Putamen (tissue), 1 donor: ENCODE results near the gene CYP3A7.
"Not testable (repeated sequence)": the region's sequence is repeated elsewhere in the genome, so short reads cannot be mapped to it uniquely, and the experiment has no call there.

Experiments
- DNase-seq: peaks from one replicate; pipeline ENCODE4 v3.0.0-alpha.2; 2016; ENCODE audit warnings: low spot score

Gene CYP3A7

DNA sequence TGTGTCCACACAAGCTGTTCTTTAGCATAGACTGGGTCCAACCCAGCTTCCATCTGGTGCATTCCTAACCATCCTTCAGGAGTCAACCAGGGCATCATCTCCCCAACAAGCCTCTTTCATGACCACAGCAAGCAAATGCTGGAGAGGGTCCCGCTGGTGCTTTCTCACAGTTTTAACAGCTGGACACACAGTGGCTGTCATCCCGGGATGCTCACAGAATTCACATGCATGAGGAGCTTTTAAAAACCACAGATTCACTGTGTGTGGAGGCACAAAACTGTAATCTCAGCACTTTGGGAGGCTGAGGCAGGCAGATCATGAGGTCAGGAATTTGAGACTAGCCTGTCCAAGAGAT, 6.4 kb upstream of the CYP3A7 start:
- no peak for DNase-seq

DNA sequence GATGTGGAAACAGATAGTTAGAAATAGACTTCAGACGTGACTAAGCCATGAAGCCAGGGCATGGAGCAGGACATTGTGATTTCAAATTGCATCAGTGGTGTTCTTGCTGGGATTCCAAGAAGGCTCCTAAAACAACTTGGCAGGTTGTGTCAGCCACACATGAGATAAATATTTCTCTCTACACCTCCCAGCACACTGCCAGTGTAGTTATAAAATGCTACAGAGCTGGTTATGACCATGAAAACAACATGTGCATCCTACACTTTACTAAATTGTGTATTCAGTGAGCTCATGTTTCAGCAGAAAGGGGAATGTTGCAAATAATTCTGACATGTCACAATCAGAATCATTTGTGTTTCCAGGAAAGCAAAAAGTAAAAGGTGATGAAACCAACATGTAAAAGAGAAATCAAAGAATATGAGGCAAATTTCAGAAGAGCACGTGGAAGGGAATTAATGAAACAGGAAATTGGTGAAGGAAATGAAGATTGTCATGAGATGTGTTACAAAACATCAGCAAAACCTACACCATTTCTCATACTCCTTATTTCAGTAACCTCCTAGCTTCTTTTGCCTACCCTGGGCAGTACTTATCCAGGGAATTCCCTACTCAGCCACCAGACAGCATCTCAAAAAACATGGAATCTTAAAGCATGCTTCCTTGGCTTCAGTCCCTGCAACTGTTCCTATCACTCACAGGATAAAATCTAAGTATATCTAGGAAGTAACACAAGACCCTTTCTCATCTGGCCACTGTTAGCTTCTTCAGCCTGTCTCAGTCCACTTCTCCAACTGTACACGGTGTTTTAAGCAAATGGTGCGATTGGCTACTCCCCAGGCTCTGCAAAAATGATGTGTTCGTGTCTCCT, 5.8 kb upstream of the CYP3A7 start:
- no peak for DNase-seq

- DNase-seq = no peak
These were observed 4.9 kb upstream of the CYP3A7 start for GRCh38 chr7:99739699-99740572.

DNA sequence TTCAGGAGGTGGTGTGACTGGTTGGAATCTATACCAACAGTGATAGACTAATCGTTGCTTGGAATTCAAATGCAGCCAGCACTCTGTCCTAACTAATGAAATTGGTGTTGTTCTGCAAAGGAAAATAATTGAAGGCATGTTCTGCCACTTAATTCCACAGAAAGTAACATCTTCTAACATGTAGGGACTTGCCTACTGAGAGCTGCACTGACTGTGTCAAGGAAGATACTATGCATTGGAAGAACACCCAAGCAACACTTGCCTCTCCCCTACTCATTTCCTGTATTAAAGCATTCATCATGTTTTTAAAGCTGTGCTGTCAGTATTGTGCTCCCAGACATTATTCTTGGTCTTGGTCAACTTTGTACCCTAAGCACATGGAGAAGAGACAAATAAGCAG, 2.7 kb upstream of the CYP3A7 start:
- no peak for DNase-seq

- DNase-seq = not testable (repeated sequence)
These were observed 1.7 kb upstream of the CYP3A7 start for GRCh38 chr7:99736667-99737066.

- DNase-seq = no peak
These were observed 1.5 kb downstream of the CYP3A7 start for GRCh38 chr7:99733448-99733847.

- no peak for DNase-seq
These were observed 2.0 kb downstream of the CYP3A7 start for GRCh38 chr7:99733003-99733402.

GRCh38 chr7:99731638-99732374, 3.2 kb downstream of the CYP3A7 start:
- no peak for DNase-seq

- DNase-seq = no peak
These were observed 4.0 kb downstream of the CYP3A7 start for GRCh38 chr7:99730992-99731391.

DNA sequence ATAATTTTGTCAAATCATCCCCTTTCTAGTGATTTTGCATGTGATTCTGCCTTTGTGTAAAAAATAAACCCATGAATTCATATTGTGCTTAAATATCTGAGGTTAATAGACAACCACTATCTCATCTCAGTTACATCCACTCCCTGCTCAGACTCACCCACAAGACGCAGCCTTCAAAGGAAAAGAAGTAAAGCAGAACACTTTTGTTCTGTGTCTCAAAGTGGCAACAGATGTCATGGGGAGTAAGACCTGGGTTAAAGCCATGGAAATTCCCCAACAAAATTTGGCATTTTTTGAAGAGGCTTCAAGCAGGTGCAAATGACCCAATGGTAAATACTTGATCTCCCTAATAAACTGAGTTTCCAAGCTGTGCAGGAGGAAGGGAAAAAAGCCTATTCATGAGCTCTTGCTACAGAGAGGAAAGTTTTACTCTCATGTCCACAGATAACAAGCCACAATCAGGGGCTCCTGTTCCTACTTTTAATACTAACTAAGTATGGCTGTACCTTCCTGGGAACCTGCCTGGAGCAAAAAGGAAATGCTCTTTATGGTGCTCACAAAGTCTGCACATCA, 4.7 kb downstream of the CYP3A7 start:
- no peak for DNase-seq

- DNase-seq = no peak
These were observed 5.3 kb downstream of the CYP3A7 start for GRCh38 chr7:99729486-99730237.

DNA sequence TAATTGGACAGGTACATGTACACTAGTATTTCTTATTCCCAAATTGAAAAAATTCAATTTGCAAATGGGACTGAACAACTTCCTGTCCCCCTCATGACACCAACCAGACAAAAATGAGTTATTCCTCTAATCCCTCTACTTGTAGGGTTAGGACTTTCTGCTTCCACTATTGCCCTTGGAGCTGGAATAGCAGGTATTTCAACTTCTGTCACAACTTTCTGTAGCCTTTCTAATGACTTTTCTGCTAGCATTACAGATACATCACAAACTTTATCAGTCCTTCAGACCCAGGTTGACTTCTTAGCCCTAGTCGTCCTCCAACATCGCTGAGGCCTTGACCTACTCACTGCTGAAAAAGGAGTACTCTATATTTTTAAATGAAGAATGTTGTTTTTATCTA, 6.4 kb downstream of the CYP3A7 start:
- DNase-seq = no peak

GRCh38 chr7:99723201-99723600, 11.8 kb downstream of the CYP3A7 start:
- DNase-seq = not testable (repeated sequence)

GRCh38 chr7:99720800-99721595, 14.0 kb downstream of the CYP3A7 start:
- DNase-seq = no peak

- no peak for DNase-seq
These were observed 14.8 kb downstream of the CYP3A7 start for GRCh38 chr7:99719996-99720769.

DNA sequence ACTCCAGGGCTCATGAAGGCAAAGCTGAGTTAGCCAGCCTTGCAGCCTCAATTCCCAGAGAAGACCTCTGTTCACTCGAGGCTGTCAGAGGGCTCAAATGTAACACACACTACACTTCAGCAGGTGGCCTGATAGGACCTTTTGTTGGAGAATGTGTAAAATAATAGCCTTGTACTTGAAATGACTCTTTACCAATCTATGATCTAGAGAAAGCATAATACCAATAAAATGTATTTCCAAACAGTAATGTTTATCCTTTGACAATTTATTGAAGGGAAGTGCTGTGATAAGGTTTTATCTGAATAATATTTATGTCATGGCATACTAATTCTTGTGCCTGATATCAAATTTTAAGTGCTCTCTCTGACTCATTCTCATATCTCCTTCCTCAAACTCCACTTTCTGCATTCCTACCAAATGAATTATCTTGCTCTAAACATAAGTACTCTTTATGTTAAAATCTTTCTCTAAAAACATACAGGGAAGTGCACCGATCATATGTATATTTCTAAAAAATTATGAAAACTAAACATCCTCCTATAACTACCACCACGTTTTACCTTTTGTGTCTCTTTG, 20.9 kb downstream of the CYP3A7 start:
- DNase-seq = no peak

GRCh38 chr7:99709838-99710578, 25.0 kb downstream of the CYP3A7 start:
- DNase-seq = no peak

DNA sequence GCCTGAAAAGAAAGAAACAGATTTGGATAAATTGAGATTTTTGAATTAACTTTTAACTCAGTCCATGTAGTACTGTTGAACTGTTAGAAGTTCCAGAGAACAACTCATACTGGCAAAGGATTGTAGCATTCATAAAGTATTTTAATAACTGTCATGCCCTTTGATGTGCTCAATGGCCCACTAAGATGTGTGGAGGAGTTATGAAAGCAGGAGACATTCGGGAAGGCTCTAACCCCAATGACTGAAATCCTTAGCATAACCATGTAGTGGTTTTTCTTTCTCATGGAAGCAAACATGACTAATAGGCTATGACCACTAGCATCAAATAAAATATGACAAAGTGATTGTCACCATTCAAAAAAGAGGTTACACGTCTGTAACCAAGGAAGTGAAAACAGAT, 25.7 kb downstream of the CYP3A7 start:
- no peak for DNase-seq

GRCh38 chr7:99707096-99707495, 27.9 kb downstream of the CYP3A7 start:
- DNase-seq = no peak
